GM10847 (cell line): ENCODE results near the gene LRRC14B.

Experiments used
- POLR2A ChIP-seq: IDR thresholded peaks from 2 replicates; pipeline ENCODE4 v1.6.1; 2011; ENCODE audit not compliant: insufficient read length; ENCODE audit errors: extremely low read depth

Gene LRRC14B

DNA sequence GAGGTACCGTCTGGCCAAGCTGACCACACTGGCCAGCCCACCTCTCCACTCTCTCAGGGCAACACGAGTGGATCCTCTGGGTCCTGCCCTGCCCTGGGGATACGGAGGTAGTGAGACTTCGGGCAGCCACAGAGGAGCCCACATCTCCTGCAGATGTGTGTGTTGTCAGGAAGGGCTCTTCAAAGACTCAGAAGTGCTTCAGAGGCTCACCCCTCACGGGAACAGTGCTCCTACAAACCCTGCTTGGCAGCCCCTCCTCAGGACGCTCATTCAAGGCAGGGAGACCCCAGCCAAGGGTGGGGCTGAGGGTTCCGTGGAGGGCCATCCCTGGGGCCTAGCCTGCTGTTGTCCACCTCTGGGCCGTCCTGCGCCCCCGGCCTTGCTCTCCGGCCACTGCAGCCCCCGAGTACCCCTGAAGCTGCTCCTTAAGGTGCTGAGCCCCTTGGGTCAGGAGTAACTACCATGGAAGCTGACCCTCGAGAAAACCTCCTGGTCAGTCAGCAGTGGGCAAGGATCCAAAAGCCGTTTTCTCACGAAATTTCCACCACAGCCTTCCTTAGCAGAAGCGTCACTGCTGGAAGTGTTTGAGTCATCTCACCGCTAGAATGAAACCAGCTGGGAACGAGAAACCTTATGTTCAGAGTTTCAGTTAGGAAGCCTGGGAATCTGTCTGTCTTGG is 23.2 kb upstream of the LRRC14B start:
- TF ChIP-seq POLR2A: no peak

DNA sequence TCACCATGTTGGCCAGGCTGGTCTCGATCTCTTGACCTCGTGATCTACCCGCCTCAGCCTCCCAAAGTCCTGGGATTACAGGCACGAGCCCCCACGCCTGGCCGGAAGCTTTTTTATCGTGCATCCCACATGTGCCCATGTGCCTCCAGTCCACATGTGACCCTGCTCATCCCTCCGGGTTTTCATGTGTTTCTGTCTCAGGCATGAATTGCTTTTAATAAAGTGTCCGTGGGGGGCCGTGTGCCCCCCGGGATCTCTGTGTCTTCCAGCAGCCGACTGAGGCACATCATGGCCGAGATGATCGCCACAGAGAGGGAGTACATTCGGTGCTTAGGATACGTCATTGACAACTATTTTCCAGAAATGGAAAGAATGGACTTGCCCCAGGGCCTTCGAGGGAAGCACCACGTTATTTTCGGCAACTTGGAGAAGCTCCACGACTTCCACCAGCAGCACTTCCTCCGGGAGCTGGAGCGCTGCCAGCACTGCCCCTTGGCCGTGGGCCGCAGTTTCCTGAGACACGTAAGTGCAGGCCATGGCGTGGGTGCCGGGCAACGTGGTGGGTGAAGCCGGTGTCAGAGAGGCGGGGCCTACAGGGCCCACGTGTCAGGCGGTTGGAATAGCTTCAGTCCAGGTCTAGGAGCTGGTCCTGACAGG is 22.1 kb upstream of the LRRC14B start:
- no peak for TF ChIP-seq POLR2A

DNA sequence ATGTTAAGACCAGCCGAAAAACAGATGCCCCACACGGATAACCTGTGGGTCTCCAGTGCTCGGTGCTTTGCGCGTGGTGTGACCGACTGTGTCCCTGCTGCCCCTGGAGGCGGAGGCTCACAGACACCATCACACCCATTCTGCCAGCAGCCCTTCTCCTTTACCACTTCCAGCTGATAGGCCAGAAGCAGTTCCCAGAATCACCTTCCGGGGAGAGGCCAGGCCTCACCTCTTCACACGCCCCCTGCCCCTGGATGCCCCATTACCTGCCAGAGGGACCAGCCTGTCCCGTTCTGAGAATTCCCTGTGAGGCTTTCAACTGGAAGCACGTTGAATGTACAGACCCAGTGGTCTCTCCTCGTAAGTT is 21.6 kb upstream of the LRRC14B start:
- TF ChIP-seq POLR2A: no peak

DNA sequence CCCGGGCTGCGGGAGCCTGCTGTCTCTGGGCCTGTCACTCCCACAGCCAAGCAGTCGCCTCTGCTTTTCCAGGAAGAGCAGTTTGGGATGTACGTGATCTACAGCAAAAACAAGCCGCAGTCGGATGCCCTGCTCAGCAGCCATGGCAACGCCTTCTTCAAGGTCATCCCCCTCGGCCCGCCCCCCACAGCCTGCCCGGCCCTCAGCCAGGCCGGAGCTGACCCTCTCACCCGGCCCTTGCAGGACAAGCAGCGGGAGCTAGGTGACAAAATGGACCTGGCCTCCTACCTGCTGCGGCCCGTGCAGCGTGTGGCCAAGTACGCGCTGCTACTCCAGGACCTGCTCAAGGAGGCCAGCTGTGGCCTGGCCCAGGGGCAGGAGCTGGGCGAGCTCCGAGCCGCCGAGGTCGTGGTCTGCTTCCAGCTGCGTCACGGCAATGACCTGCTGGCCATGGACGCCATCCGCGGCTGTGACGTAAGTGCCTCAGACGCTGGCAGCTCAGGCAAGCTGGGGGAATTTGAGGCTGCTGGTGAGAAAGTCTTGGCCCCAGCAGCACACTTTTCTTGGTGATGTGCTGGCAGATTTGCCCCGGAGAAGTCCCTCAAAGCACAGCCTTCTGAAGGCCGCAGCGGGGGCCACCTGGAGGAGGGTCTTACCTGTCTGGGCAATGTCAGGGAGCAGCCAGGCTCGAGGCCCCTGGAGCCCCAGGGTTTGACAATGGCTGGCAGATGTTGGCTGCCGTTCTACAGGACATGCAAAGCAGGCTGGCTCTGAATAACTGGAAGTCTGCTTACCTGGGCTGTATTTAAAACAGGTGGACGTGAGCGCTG is 20.1 kb upstream of the LRRC14B start:
- TF ChIP-seq POLR2A: no peak

DNA sequence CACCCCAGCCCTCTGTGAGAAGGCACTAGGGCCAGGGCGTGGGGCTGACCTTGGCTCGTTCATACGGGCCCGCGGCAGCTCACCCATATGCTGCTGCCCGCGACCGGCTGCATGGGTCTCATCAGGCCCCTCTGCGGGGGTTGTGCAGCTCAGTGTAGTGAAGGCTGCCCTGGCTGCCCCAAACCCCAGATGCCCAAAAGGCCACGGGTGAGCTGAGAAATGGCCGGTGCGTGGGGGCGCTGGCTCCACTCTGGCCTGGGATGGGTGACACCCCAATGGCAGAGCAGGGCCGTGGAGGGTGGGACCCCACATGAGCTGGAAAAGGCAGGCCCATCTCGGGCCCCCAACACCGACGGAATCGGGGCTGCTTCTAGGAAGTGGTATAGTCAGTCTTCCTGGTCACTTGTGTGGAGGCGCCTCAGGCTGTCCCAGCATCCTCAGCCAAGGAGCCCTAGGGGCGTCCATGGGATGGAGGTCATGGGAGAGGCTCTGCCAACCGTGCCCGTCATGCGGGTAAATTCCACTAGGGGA is 19.4 kb upstream of the LRRC14B start:
- no peak for TF ChIP-seq POLR2A

DNA sequence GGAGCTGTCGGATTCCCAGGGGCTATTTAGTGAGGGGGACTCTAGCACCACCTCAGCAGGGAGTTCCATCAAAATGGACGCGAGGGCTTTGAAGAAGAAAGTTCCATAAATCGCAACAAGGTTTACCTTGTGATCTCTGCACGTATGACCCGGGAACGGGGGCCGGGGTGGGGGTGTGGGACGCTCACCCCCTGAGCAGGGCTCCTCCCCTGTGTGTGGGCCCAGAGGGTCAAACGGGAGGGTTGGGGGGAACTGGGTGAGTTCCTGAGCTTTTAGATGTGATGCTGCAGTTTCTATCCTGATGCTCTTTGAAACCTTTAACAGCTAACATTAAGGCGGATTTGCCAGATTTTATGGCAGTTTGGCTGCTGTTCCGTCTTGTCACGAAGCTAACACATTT is 18.9 kb upstream of the LRRC14B start:
- no peak for TF ChIP-seq POLR2A

DNA sequence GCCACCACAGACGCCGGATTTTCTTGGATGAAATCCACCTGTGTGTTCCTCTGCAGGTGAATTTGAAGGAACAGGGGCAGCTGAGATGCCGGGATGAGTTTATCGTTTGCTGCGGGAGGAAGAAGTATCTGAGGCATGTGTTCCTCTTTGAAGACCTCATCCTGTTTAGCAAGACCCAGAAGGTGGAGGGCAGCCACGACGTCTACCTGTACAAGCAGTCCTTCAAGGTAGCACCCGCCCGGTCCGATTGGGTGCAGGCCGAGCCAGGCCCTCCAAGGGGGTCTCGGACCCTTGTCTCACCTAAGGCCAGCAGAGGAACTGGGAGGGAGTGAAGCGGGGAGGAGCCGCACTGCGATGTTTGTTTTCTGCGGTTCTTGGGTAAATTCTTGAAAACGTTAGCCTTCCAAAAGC is 18.4 kb upstream of the LRRC14B start:
- no peak for TF ChIP-seq POLR2A

DNA sequence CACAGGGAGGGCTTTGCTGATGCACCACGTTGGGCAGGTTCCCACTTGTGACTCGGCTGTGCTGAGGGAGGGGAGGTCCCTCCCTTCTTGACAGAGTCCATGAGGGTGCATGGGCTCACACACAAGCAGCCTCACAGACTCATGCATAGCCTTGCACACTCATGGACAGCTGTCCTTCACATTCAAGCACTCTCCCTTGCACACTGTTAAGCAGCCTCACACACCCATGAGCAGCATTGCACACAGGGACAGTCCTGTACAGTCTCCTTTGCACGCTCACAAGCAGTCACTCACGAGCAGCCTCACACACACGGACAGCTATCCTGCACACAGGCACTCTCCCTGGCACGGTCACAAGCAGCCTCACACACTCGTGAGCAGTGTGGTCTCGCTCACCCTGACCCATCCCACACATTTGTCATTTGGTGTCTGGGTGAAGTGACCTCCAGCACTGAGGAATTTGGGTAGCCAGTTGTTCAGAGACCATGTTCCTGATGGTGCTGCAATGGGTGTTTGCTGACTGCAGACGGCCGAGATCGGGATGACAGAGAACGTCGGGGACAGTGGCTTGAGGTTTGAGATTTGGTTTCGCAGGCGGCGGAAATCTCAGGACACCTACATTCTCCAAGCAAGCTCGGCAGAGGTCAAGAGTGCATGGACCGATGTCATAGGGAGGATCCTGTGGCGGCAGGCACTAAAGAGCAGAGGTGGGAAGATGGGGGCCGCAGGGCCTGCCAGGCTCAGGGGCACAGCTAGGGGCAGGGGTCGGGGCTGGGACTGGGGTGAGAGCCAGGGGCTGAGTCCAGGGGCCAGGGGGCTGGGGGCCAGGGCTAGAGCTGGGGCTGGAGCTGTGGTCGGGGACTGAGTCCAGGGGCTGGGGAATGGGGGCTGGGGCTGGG is 17.7 kb upstream of the LRRC14B start:
- no peak for TF ChIP-seq POLR2A

DNA sequence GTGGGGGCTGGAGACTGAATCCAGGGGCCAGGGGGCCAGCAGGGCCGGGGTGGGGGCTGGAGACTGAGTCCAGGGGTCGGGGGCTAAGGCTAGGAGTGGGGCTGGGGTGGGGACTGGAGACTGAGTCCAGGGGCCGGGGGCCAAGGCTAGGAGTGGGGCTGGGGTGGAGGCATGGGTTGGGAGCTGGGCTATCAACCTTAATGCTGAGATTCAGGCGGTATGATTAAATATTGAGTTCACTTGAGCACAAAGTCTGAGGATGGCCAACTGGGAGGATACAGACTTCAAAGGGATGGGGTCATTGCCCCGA is 17.0 kb upstream of the LRRC14B start:
- no peak for TF ChIP-seq POLR2A

DNA sequence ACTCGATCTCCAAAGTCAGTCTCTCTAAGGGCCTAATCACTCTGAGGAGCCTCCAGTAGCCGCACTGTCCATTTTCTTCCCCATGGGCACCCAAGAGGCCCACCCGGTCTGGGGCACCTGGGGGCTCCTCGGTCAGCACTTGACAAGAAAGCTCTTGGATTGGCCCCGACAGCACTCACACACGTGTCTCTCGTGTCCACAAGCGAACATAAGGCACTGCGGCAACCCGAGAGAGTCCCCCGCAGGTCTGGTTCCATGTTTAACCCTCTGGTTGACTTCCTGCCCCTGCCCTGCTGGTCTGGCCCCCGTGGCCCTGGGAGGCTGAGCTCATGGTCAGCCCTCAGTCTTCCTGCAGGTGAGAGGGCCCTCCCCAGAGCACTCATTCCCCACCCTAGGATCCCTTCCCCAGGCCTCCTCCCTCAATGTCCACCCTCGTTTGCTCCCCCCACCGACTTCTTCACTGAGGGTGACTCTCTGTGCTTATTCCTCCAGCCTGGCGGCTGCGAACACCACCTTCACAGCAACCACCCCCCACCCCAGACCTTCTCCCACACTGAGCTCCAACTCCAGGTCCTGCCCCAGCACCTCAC is 16.3 kb upstream of the LRRC14B start:
- no peak for TF ChIP-seq POLR2A

DNA sequence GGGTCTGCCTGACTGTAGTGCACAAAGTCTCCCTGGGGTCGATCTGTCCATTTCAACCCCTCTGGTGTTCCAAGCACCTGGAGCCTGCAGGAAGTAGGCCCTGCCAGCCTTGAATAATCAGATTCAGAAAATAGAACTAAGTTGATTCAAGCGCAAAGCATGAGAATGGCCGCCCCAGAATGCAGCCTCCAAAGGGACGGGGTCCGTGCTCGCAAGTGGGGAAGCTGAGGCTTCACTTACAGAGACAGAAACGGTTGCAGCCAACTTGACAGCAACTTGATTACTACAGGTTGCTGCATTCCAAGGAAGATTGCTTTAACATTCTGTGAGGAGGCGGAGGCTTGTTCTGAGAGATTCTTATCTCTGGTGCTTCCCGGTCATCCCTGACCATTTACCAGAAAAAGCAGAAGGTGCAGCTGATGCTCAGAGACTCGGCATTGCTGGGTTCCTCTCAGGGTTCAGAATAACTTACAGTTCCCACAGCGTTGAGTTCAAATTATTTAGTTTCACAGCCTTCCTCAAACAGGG is 14.9 kb upstream of the LRRC14B start:
- TF ChIP-seq POLR2A: no peak

DNA sequence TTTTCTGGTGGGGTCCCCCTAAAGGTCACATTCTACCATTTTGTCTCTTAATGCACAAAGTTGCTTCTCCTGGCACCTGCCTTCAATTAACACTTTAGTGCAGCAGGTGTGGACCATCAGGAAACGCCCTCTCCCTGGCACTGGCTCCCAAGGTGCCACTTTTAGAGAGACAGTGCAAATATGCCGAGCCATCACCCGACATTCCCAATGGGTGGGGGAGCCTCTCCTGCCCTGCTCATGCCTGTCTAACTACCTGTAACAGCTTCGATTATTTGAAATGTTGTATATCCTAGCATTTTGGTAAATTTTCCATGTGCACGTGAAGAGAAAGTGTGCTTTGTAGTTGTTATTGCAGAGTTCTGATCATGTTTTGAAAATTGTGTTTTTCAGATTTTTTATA is 13.2 kb upstream of the LRRC14B start:
- no peak for TF ChIP-seq POLR2A

DNA sequence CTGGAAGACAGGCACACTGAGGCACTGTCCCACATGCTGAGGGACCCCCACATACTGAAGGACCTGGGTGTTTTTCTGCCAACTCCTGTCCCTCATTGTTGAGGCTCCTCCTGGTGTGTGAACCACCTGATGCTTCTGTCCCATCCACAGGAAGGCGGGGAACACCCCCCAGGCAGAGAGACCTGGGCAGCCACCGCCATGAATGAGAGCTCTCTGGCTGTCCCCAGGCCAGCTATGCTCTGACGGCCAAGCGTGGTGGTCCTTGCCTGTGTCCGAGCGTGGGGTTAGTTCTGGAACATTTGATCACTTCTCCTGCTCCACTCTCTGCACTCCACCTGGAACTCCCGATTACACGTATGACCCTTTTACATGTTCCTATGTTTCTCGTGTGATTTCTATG is 11.9 kb upstream of the LRRC14B start:
- TF ChIP-seq POLR2A: no peak

DNA sequence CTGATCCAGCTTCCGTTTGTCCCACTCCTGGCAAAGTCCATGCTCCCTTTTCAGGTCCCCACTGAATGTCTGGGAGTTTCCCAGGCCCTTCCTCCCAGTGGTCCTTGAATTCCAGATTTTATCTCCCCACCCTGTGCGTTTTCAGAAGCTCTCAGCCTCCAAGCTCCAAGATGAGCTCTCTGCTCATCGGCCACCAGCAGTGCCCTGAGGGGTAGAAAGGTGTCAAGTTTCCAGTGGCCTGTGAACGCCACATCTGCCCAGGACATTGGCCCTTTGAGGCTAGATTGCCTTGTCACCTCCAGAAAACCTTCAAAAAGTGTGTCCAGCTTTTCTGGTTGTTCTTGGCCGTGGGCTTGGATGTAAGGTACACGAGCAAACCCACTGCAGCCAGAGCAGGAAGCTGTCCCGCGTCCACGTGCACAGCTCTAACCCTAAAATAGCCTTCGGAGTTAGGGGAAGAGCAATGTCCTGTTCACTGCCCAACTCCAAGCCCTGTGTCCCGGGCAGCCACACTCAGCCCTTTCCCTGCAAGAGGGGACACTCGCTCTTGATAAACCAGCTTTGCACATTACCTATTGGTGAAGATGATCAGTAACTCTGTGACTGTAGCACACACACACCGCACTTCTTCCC is 10.9 kb upstream of the LRRC14B start:
- TF ChIP-seq POLR2A: no peak
